Heart left ventricle (tissue), 16 donors: ENCODE data around the gene BLCAP. TPM values are rescaled to one million over a fixed set of nuclear protein-coding genes. Genes with fewer than 3 reads are reported as not detected.

ENCODE experiments used
- ATAC-seq, 4 donors: fragments of 200-7000 bp; cut with Tn5 transposase; one replicate each; pipeline ENCODE4 v1.9.1; 2020 to 2022; ENCODE audit warnings: moderate library complexity in 4 of 4, mild to moderate bottlenecking in 3 of 4, moderate number of reproducible peaks in 1 of 4
- DNase-seq, 5 donors: peaks; one replicate each; pipeline ENCODE4 v3.0.0-alpha.2; 2020
- H3K27ac ChIP-seq, 12 donors: fragments of 200-600 bp; sonication (generic) in 4 of 12; one replicate each; pipeline versions ENCODE4 v1.5.0 to v1.8.0; 2016 to 2022; ENCODE audit warnings: mild to moderate bottlenecking in 2 of 12
- H3K27me3 ChIP-seq, 9 donors: fragments of 200-600 bp; sonication (generic) in 2 of 9; one replicate each; pipeline versions ENCODE4 v1.5.1 to v1.8.0; 2016 to 2022; ENCODE audit warnings: mild to moderate bottlenecking in 3 of 9
- H3K36me3 ChIP-seq, 9 donors: fragments of 200-600 bp; sonication (generic) in 2 of 9; one replicate each; pipeline versions ENCODE4 v1.5.0 to v1.8.0; 2018 to 2022; ENCODE audit warnings: mild to moderate bottlenecking in 2 of 9
- H3K4me1 ChIP-seq, 12 donors: fragments of 200-600 bp; sonication (generic) in 4 of 12; one replicate each; pipeline versions ENCODE4 v1.5.0 to v1.8.0; 2016 to 2022; ENCODE audit warnings: mild to moderate bottlenecking in 3 of 12
- H3K4me3 ChIP-seq, 12 donors: fragments of 200-600 bp; sonication (generic) in 4 of 12; one replicate each; pipeline versions ENCODE4 v1.5.0 to v1.8.0; 2017 to 2022; ENCODE audit warnings: mild to moderate bottlenecking in 9 of 12, moderate library complexity in 4 of 12
- H3K9me3 ChIP-seq, 12 donors: fragments of 200-600 bp; sonication (generic) in 4 of 12; one replicate each; pipeline versions ENCODE4 v1.5.0 to v1.8.0; 2016 to 2022; ENCODE audit warnings: mild to moderate bottlenecking in 1 of 12
- POLR2A ChIP-seq, 2 donors: fragments of 450-650 bp; IDR thresholded peaks; one replicate each; pipeline ENCODE4 v1.6.1; 2017; ENCODE audit warnings: antibody characterized with exemption in 2 of 2, mild to moderate bottlenecking in 2 of 2, moderate library complexity in 2 of 2
- WGBS, 4 donors: extraction: QIAGEN DNeasy Blood & Tissue Kit in 2 of 4; methylation state at CpG; one replicate each; pipeline versions ENCODE4 v1.1.5 to v1.1.7; 2013 to 2018; 5-methylcytosine and 5-hydroxymethylcytosine counted together
- intact Hi-C, 10 donors: fragments of 100-400 bp; cut with DNase I; formaldehyde crosslinking; loops; one replicate each; pipeline versions ENCODE4 v1.11.1 to v1.14.2; 2022
- polyA plus RNA-seq, 2 donors: library from polyadenylated mRNA; stranded (reverse); fragments of 200-250 nt; gene quantifications; one replicate each; pipeline ENCODE4 v1.2.3, GENCODE V29; 2013
- total RNA-seq, 9 donors: library from RNA; depleted of rRNA in 2 of 9; stranded (reverse); fragments of >200 nt in 2 of 9; fragmentation: NEBNext Ultra II Directional in 3 of 9; extraction: Animal tissue kit (Norgen Biotek cat#: 25700) in 3 of 9; gene quantifications; one replicate each; pipeline versions ENCODE4 v1.1.0 to v1.2.4, GENCODE V29; 2016 to 2023
- TF ChIP-seq, protein P1 (sequence below), 12 donors: fragments of 200-600 bp; sonication (generic) in 4 of 12; IDR thresholded peaks; one replicate each; pipeline versions ENCODE4 v1.5.0 to v1.8.0; 2018 to 2022; ENCODE audit warnings: antibody characterized with exemption in 12 of 12, mild to moderate bottlenecking in 5 of 12
- donor health status: ischemic (EF 13 %, LVEDD 7.1; RV severe dilation, severe dysfunction).
- donor health status: healthy with polysubstance abuse.
- donor health status: DM: no; HTN: yes; CAD: no.
- donor health status: DM: no; HTN: no; CAD: no.
- donor health status: ischemic (EF 25% LVEDD 6.9; RV normal size, moderate dysfunction).
- donor health status: ischemic (EF 25% LVEDD 5.7; RV mildly dilated, moderate dysfunction).
- donor health status: healthy.
- donor health status: DM: yes; HTN: yes; CAD: no.
- donor health status: ischemic (EF 35%, LVEDD 5.7; RV mildly dilated, moderate dysfunction).
- donor health status: nonischemic (EF 11% LVEDD 7.7; RV severe dilation, severe dysfunction).
- donor health status: DM: yes; HTN: yes; CAD: no.
- donor health status: PGD.
- donor health status: ischemic (EF 29% LVEDD 5.4; RV normal size, mild dysfunction).
- donor health status: nonischemic (EF 23%, LVEDD 6.1; RV moderate dilation, normal function).

The BLCAP gene
- total and polyA plus RNA-seq, 11 donors: 66.7 to 99.5 (median 81.7) TPM

DNA sequence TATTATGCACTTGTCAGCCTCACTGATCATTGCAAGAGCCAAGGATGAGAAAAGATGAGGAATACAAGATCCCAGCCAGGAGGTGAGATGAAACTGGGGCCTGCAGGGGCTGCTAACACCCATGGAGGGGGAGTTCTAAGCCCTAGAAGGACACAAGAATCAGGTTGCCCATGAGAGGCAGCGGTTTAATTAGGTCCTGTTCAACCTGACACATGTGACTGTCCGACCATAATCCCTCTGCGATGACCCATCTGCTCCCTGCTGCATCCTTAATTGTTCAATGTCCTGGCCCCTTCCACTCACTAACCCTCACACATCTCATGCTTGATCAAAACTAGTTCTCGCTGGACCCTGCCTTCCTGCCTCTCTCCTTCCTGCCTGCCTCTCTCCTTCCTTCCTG, 58.8 kb downstream of the BLCAP start:
- DNase-seq (no peak), ATAC-seq (no peak)
- no peaks in the 10 kb centered on the region for H3K9me3 ChIP-seq
- H3K36me3 ChIP-seq: no peaks in the 10 kb centered on the region
- intact Hi-C loops: no loop called here
- H3K27me3 ChIP-seq: no peaks in the 10 kb centered on the region
- TF ChIP-seq, protein P1, sequence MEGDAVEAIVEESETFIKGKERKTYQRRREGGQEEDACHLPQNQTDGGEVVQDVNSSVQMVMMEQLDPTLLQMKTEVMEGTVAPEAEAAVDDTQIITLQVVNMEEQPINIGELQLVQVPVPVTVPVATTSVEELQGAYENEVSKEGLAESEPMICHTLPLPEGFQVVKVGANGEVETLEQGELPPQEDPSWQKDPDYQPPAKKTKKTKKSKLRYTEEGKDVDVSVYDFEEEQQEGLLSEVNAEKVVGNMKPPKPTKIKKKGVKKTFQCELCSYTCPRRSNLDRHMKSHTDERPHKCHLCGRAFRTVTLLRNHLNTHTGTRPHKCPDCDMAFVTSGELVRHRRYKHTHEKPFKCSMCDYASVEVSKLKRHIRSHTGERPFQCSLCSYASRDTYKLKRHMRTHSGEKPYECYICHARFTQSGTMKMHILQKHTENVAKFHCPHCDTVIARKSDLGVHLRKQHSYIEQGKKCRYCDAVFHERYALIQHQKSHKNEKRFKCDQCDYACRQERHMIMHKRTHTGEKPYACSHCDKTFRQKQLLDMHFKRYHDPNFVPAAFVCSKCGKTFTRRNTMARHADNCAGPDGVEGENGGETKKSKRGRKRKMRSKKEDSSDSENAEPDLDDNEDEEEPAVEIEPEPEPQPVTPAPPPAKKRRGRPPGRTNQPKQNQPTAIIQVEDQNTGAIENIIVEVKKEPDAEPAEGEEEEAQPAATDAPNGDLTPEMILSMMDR (IDR thresholded peaks at IDR 0.05): no peak
- no peak for TF ChIP-seq POLR2A (IDR thresholded peaks at IDR 0.05)
- no peak overlapping the region for H3K4me3 ChIP-seq
- H3K27ac ChIP-seq: no peak overlapping the region
- 81 to 87% (median 84%) methylated on average over 4 of the region's 4 CpGs for WGBS, 4 donors
- no peaks in the 10 kb centered on the region for H3K4me1 ChIP-seq

Other genes with a start within 250 kb of the BLCAP start
- 10 to 100 TPM; 14.0 to 25.6 (median 20.4) TPM for gene MANBAL, start 238.2 kb downstream of the BLCAP start, total RNA-seq
- 10 to 100 TPM; 19.2 to 54.9 TPM for gene MANBAL, start 238.2 kb downstream of the BLCAP start, polyA plus RNA-seq
- 10 to 100 TPM in 1 of 9 donors, 1 to 10 TPM in 8; 3.0 to 19.9 (median 5.2) TPM for gene SRC, start 181.7 kb downstream of the BLCAP start, total RNA-seq
- gene SRC, start 181.7 kb downstream of the BLCAP start, polyA plus RNA-seq: 1 to 10 TPM; 2.5 to 3.0 TPM
- 1 to 10 TPM in 1 of 9 donors, under 1 TPM in 3, not detected in 5; 0.24 to 4.6 (median 0.57) TPM for gene NNAT, start 6.6 kb downstream of the BLCAP start, total RNA-seq
- 1 to 10 TPM in 1 of 2 donors, under 1 TPM in 1; 0.23 to 1.1 TPM for gene NNAT, start 6.6 kb downstream of the BLCAP start, polyA plus RNA-seq
- 10 to 100 TPM; 22.6 to 68.9 (median 50.5) TPM for gene CTNNBL1, start 166.2 kb upstream of the BLCAP start, total RNA-seq
- 10 to 100 TPM; 40.7 to 56.2 TPM for gene CTNNBL1, start 166.2 kb upstream of the BLCAP start, polyA plus RNA-seq